Tongue (tissue), 2 donors: Measurements from ENCODE around the gene MRPL9. TPM values are rescaled to one million over a fixed set of nuclear protein-coding genes. Genes with fewer than 3 reads are reported as not detected.
A peak's percentile ranks its signal among the peaks of the same experiment; 100 is the strongest.
"Not testable (repeated sequence)": the region's sequence is repeated elsewhere in the genome, so short reads cannot be mapped to it uniquely, and the experiment has no call there.

Experiments
- DNase-seq: peaks from one replicate; pipeline ENCODE4 v3.0.0-alpha.2; 2015
- total RNA-seq: library from RNA; depleted of rRNA; stranded (reverse); fragments of >200 nt; gene quantifications from one replicate; pipeline ENCODE4 v1.2.3, GENCODE V29; 2014

MRPL9 gene
- total RNA-seq, 1 donor from 2014 or later: 62.1 TPM

- DNase-seq: no peak
These were observed 20.5 kb upstream of the MRPL9 start for GRCh38 chr1:151783796-151784195.

GRCh38 chr1:151782741-151783140, 19.4 kb upstream of the MRPL9 start:
- DNase-seq: no peak

GRCh38 chr1:151782026-151782425, 18.7 kb upstream of the MRPL9 start:
- not testable (repeated sequence) for DNase-seq

GRCh38 chr1:151780736-151781135, 17.4 kb upstream of the MRPL9 start:
- DNase-seq: not testable (repeated sequence)

- DNase-seq: no peak
These were observed 16.6 kb upstream of the MRPL9 start for GRCh38 chr1:151779852-151780251.

- DNase-seq: no peak
These were observed 14.0 kb upstream of the MRPL9 start for GRCh38 chr1:151777317-151777716.

- DNase-seq: no peak
These were observed 13.4 kb upstream of the MRPL9 start for GRCh38 chr1:151776665-151777062.

GRCh38 chr1:151775894-151776664, 12.8 kb upstream of the MRPL9 start:
- no peak for DNase-seq

- DNase-seq: no peak
These were observed 11.1 kb upstream of the MRPL9 start for GRCh38 chr1:151774256-151774922.

- no peak for DNase-seq
These were observed 10.4 kb upstream of the MRPL9 start for GRCh38 chr1:151773702-151774101.

GRCh38 chr1:151769270-151769669, 6.0 kb upstream of the MRPL9 start:
- not testable (repeated sequence) for DNase-seq

GRCh38 chr1:151768351-151769066, 5.2 kb upstream of the MRPL9 start:
- DNase-seq: peak; percentile 20

- no peak for DNase-seq
These were observed 694 bp upstream of the MRPL9 start for GRCh38 chr1:151763990-151764389.

GRCh38 chr1:151760597-151761385, 2.5 kb downstream of the MRPL9 start:
- DNase-seq: no peak

GRCh38 chr1:151759241-151759640, 4.1 kb downstream of the MRPL9 start:
- no peak for DNase-seq

GRCh38 chr1:151756291-151756690, 7.0 kb downstream of the MRPL9 start:
- no peak for DNase-seq

GRCh38 chr1:151741516-151741915, 21.8 kb downstream of the MRPL9 start:
- DNase-seq: no peak

GRCh38 chr1:151739590-151740355, 23.5 kb downstream of the MRPL9 start:
- DNase-seq: peak; percentile 63

GRCh38 chr1:151737479-151737878, 25.8 kb downstream of the MRPL9 start:
- DNase-seq: no peak

GRCh38 chr1:151737026-151737425, 26.3 kb downstream of the MRPL9 start:
- no peak for DNase-seq

- not testable (repeated sequence) for DNase-seq
These were observed 29.3 kb downstream of the MRPL9 start for GRCh38 chr1:151733995-151734394.

- DNase-seq: no peak
These were observed 30.2 kb downstream of the MRPL9 start for GRCh38 chr1:151733126-151733525.
